ENCODE measurements around the gene BCAS1.

BCAS1 gene

GRCh38 chr20:54107600-54108325 is 37.4 kb upstream of the BCAS1 start:
- FAIRE-seq (no peak), DNase-seq (ENCODE audit: insufficient read length, low spot score) (no peak)
- TF ChIP-seq CTCF (IDR thresholded peaks at IDR 0.05; ENCODE audit: insufficient read depth, missing control alignments), result no peak

DNA sequence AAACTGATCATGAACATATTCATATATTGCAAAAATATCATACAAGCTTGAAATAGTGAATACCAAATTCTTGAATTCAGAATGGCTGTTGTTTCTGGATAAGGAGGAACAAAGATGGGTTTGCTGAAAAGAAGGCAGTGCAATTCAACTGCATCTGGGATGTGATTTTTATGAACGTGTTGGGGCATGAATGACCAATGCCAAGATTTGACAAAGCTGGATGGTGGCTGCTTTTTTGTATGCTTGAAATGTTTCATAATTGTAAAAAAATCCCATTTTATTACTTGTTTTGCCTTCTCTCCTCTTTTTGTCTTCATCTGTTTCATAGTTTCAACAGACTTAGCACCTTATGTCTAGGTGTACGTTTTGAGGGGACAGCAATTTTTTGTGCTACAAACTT is 36.8 kb upstream of the BCAS1 start:
- no peak for FAIRE-seq
- no peak for TF ChIP-seq CTCF (IDR thresholded peaks at IDR 0.05; ENCODE audit: insufficient read depth, missing control alignments)
- DNase-seq (ENCODE audit: insufficient read length, low spot score), result no peak

- no peak for FAIRE-seq
- no peak for DNase-seq (ENCODE audit: insufficient read length, low spot score)
- no peak for TF ChIP-seq CTCF (IDR thresholded peaks at IDR 0.05; ENCODE audit: insufficient read depth, missing control alignments)
These were observed 35.8 kb upstream of the BCAS1 start for GRCh38 chr20:54106162-54106561.

GRCh38 chr20:54105653-54106052 is 35.3 kb upstream of the BCAS1 start:
- no peak for TF ChIP-seq CTCF (IDR thresholded peaks at IDR 0.05; ENCODE audit: insufficient read depth, missing control alignments)
- DNase-seq (ENCODE audit: insufficient read length, low spot score) (no peak), FAIRE-seq (no peak)

GRCh38 chr20:54104781-54105180 is 34.4 kb upstream of the BCAS1 start:
- FAIRE-seq (no peak), DNase-seq (ENCODE audit: insufficient read length, low spot score) (no peak)
- TF ChIP-seq CTCF (IDR thresholded peaks at IDR 0.05; ENCODE audit: insufficient read depth, missing control alignments), result no peak

DNA sequence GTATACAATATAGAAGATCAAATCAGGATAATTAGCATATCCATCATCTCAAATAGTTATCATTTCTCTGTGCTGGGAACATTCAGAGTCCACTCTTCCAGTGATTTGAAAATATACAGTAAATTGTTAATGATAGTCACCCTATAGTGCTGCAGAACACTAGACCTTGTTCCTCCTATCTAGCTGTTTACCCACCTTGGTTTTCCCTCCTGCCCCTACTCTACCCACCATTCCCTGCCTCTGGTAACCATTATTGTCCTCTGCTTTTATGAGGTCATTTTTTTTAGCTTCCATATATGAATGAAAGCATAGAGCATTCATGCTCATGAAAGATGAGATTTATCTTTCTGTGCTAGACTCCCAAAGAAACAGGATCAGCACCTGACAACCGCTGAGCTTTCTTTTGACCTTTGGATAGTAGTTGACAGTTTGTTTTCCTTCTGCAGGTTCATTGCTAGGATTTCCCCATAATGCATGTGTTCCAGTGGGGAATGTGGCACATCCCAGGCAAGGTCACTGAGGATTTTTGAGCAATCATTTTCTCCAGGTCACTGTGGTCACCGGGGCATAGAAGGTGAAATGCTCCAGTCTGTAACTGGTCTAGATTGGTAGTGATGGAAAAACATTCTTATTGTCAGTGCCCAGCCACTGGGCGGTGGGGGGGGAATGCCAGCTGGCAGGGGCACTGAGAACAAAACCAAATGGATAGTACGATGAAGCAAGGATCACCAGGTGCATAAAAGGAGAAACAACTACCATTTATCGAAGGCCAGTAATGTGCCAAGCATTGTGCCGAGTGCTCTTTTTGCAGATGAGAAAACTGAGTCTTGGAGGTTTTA is 33.6 kb upstream of the BCAS1 start:
- no peak for DNase-seq (ENCODE audit: insufficient read length, low spot score)
- FAIRE-seq, result no peak
- no peak for TF ChIP-seq CTCF (IDR thresholded peaks at IDR 0.05; ENCODE audit: insufficient read depth, missing control alignments)
